Chondrocyte (in vitro differentiated cells): ENCODE data around the gene CP. TPM values are rescaled to one million over a fixed set of nuclear protein-coding genes. Genes with fewer than 3 reads are reported as not detected.
A peak's percentile ranks its signal among the peaks of the same experiment; 100 is the strongest.

Source experiments
- DNase-seq: peaks from one replicate; pipeline ENCODE4 v3.0.0; 2021; ENCODE audit warnings: mixed read lengths, low spot score
- H3K27ac Mint-ChIP-seq: one replicate; pipeline ENCODE4 v1.8.0; 2021; ENCODE audit warnings: mild to moderate bottlenecking, moderate library complexity, mixed read lengths; ENCODE audit not compliant: unreplicated experiment
- H3K27me3 Mint-ChIP-seq: 2 replicates; pipeline ENCODE4 v1.8.0; 2021; ENCODE audit warnings: low read depth, mixed read lengths
- H3K36me3 Mint-ChIP-seq: 2 replicates; pipeline ENCODE4 v1.8.0; 2021; ENCODE audit warnings: low read depth, mixed read lengths
- H3K4me1 Mint-ChIP-seq: 2 replicates; pipeline ENCODE4 v1.8.0; 2021; ENCODE audit warnings: low read depth, mild to moderate bottlenecking, mixed read lengths
- H3K4me3 Mint-ChIP-seq: one replicate; pipeline ENCODE4 v1.8.0; 2021; ENCODE audit warnings: mild to moderate bottlenecking, moderate library complexity, mixed read lengths; ENCODE audit not compliant: unreplicated experiment
- H3K9me3 Mint-ChIP-seq: 2 replicates; pipeline ENCODE4 v1.8.0; 2021; ENCODE audit warnings: low read depth, mixed read lengths
- CTCF ChIP-seq: fragments of 200-600 bp; sonication (generic); IDR thresholded peaks from 2 replicates; pipeline ENCODE4 v1.5.0; 2021; ENCODE audit warnings: antibody characterized with exemption, mild to moderate bottlenecking, moderate library complexity
- total RNA-seq: library from RNA; stranded (reverse); gene quantifications from 3 replicates; pipeline ENCODE4 v1.2.1, GENCODE V29; 2021

The CP gene
- total RNA-seq, 1 donor from 2014 or later = not detected

GRCh38 chr3:149128821-149129220 is 92.8 kb downstream of the CP start:
- no peaks in the 10 kb centered on the region for H3K9me3 Mint-ChIP-seq
- no peaks in the 10 kb centered on the region for H3K27me3 Mint-ChIP-seq
- no peak for DNase-seq
- peaks cover 2% of the 10 kb centered on the region for H3K36me3 Mint-ChIP-seq
- peak overlapping the region; percentile 81 for H3K4me3 Mint-ChIP-seq
- TF ChIP-seq CTCF = no peak
- H3K27ac Mint-ChIP-seq = peak overlapping the region; percentile 77
- H3K4me1 Mint-ChIP-seq = peaks cover 37% of the 10 kb centered on the region

- no peak for DNase-seq
- no peak overlapping the region for H3K27ac Mint-ChIP-seq
- peaks cover 8% of the 10 kb centered on the region for H3K4me1 Mint-ChIP-seq
- H3K9me3 Mint-ChIP-seq = no peaks in the 10 kb centered on the region
- H3K36me3 Mint-ChIP-seq = no peaks in the 10 kb centered on the region
- H3K4me3 Mint-ChIP-seq = no peak overlapping the region
- TF ChIP-seq CTCF = no peak
- no peaks in the 10 kb centered on the region for H3K27me3 Mint-ChIP-seq
Measured at GRCh38 chr3:149122721-149123578, 98.7 kb downstream of the CP start.

Other genes starting within 250 kb of the CP start
- 41.2 to 50.1 TPM (median 48.1 TPM) in 3 replicates for gene GYG1, start 230.3 kb downstream of the CP start, total RNA-seq
- gene HLTF, start 135.3 kb downstream of the CP start, total RNA-seq = 26.4 to 30.9 TPM (median 29.8 TPM) in 3 replicates
- gene HPS3, start 92.2 kb downstream of the CP start, total RNA-seq = 16.2 to 17.5 TPM (median 16.5 TPM) in 3 replicates
- gene TM4SF18, start 111.8 kb upstream of the CP start, total RNA-seq = 0.20 to 1.4 TPM in 2 of 3 replicates, not detected in the other
- gene TM4SF1, start 155.8 kb upstream of the CP start, total RNA-seq = 42.8 to 60.3 TPM (median 59.9 TPM) in 3 replicates